ENCODE data around the gene ABCA13.

GRCh38 chr7:48261696-48262095 is 90.4 kb downstream of the ABCA13 start:
- TF ChIP-seq CTCF (IDR thresholded peaks at IDR 0.05; ENCODE audit: insufficient read depth, low read length) (no peak), GABPA (IDR thresholded peaks at IDR 0.05; ENCODE audit: low read depth) (no peak), POLR2AphosphoS5 (IDR thresholded peaks at IDR 0.05; ENCODE audit: low read depth) (no peak), REST (IDR thresholded peaks at IDR 0.05; ENCODE audit: insufficient replicate concordance, low read depth) (no peak)
